Skin of body (tissue), 1 donor: ENCODE measurements around the gene MAB21L3. TPM values are rescaled to one million over a fixed set of nuclear protein-coding genes. Genes with fewer than 3 reads are reported as not detected.

Experiments
- total RNA-seq: library from RNA; depleted of rRNA; stranded (reverse); fragments of >200 nt; gene quantifications from one replicate; pipeline ENCODE4 v1.2.3, GENCODE V29; 2014

Gene MAB21L3
- total RNA-seq, 1 donor from 2014 or later, result 1.4 TPM

Other genes starting within 250 kb of the MAB21L3 start
- 4.0 TPM for gene SLC22A15, start 134.9 kb upstream of the MAB21L3 start, total RNA-seq